ENCODE results near the gene CAPZB.

The CAPZB gene

DNA sequence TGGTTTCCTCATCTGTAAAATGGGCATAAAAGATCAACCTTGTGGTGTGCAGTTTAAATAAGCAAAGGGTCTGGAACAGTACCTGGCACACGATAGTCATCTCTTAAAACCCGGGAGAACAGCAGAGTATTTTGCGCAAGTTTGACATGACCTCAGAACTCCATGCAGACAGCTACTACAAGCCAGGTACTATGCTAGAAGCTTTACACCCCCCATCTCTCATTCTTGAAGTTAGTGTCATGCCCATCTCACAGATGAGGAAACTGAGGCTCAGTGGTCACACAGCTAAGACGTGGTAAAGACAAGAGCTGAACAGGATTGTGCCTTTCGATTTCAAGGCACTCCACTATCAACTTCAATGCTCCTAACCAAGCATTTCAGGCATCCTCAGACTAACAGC is 78.7 kb downstream of the CAPZB start:
- no peak for DNase-seq (ENCODE audit: low read depth)
- H3K4me3 ChIP-seq (ENCODE audit: low read depth, low read length): no peak overlapping the region
- TF ChIP-seq, protein P1, sequence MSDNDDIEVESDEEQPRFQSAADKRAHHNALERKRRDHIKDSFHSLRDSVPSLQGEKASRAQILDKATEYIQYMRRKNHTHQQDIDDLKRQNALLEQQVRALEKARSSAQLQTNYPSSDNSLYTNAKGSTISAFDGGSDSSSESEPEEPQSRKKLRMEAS (IDR thresholded peaks at IDR 0.05; ENCODE audit: low read depth, low read length): no peak

DNA sequence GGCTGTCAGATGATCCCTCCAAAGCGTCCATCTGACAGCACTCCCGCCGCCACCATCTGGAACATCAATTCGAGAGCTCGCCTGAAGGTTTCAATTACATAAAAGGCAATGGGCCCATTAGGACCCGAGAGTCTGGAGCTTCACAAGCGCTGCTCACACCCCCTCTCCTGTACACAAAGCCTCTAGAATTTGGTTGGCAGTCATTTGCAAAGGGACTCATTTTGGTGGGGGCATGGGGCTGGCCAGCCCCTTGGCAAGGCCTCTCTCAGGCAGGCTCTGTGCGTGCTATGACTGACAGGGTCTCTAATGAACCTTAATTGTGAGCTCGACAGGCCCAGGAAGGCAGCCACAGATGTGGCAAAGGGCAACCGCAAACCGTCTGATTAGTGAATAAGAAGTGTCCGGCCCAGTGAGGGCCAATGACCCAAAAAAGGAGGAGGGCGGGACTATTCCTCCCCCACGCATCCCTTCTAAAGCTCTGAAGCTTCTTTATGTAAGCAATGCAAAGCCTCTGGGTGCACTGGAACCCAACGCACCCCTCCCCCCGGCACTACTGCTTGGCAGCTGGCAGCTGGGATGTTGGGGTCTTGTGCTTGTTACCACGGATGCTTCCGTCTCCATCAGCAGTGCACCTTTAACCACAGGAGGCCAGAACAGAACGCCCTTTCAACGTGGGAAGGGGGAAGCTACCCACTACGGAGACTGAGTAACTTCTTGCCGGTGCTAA is 79.4 kb downstream of the CAPZB start:
- DNase-seq (ENCODE audit: low read depth): no peak

GRCh38 chr1:19405195-19405760 is 80.1 kb downstream of the CAPZB start:
- no peak for DNase-seq (ENCODE audit: low read depth)
- TF ChIP-seq MYC (IDR thresholded peaks at IDR 0.05; ENCODE audit: low read depth, low read length) (no peak), POLR2A (IDR thresholded peaks at IDR 0.05; ENCODE audit: extremely low read depth, insufficient read length) (no peak)
- TF ChIP-seq, protein P2, sequence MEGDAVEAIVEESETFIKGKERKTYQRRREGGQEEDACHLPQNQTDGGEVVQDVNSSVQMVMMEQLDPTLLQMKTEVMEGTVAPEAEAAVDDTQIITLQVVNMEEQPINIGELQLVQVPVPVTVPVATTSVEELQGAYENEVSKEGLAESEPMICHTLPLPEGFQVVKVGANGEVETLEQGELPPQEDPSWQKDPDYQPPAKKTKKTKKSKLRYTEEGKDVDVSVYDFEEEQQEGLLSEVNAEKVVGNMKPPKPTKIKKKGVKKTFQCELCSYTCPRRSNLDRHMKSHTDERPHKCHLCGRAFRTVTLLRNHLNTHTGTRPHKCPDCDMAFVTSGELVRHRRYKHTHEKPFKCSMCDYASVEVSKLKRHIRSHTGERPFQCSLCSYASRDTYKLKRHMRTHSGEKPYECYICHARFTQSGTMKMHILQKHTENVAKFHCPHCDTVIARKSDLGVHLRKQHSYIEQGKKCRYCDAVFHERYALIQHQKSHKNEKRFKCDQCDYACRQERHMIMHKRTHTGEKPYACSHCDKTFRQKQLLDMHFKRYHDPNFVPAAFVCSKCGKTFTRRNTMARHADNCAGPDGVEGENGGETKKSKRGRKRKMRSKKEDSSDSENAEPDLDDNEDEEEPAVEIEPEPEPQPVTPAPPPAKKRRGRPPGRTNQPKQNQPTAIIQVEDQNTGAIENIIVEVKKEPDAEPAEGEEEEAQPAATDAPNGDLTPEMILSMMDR (IDR thresholded peaks at IDR 0.05; ENCODE audit: low read depth, low read length): no peak
- TF ChIP-seq, protein P1 (IDR thresholded peaks at IDR 0.05; ENCODE audit: low read depth, low read length): no peak
- H3K4me3 ChIP-seq (ENCODE audit: low read depth, low read length): no peak overlapping the region

More for the DNA sequence above, 79.4 kb downstream of the CAPZB start:
- TF ChIP-seq POLR2A (IDR thresholded peaks at IDR 0.05; ENCODE audit: extremely low read depth, insufficient read length): no peak
- TF ChIP-seq, protein P2 (IDR thresholded peaks at IDR 0.05; ENCODE audit: low read depth, low read length): no peak
- TF ChIP-seq, protein P1 (IDR thresholded peaks at IDR 0.05; ENCODE audit: low read depth, low read length): no peak
- TF ChIP-seq MYC (IDR thresholded peaks at IDR 0.05; ENCODE audit: low read depth, low read length): no peak
- no peak overlapping the region for H3K4me3 ChIP-seq (ENCODE audit: low read depth, low read length)

DNA sequence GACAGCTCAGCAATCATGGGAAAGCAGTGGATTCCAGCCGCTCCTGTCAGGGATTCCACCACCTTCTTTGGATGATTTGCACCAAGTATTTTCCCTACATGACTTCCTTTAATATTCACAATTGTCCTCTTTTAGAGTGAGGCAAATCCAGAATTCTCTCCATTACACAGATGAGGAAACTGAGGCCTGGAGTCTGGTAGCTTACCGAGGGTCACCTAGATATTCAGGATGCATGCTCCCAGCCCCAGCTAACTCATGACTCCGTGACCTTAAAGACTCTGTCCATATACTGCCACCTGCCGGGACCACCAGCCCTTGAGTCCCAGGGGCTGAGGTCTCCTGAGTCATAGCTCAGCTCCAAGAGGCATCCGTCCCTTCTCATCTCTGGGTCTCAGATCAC is 80.6 kb downstream of the CAPZB start:
- TF ChIP-seq, protein P2 (IDR thresholded peaks at IDR 0.05; ENCODE audit: low read depth, low read length): no peak
- TF ChIP-seq POLR2A (IDR thresholded peaks at IDR 0.05; ENCODE audit: extremely low read depth, insufficient read length): no peak
- TF ChIP-seq, protein P1 (IDR thresholded peaks at IDR 0.05; ENCODE audit: low read depth, low read length): no peak
- no peak for TF ChIP-seq MYC (IDR thresholded peaks at IDR 0.05; ENCODE audit: low read depth, low read length)
- no peak overlapping the region for H3K4me3 ChIP-seq (ENCODE audit: low read depth, low read length)
- DNase-seq (ENCODE audit: low read depth): no peak

- TF ChIP-seq MYC (IDR thresholded peaks at IDR 0.05; ENCODE audit: low read depth, low read length) (no peak), POLR2A (IDR thresholded peaks at IDR 0.05; ENCODE audit: extremely low read depth, insufficient read length) (no peak)
- no peak for DNase-seq (ENCODE audit: low read depth)
These were observed 82.1 kb downstream of the CAPZB start for GRCh38 chr1:19403256-19403655.

GRCh38 chr1:19402031-19402813 is 83.1 kb downstream of the CAPZB start:
- DNase-seq (ENCODE audit: low read depth): no peak
- no peak for TF ChIP-seq MYC (IDR thresholded peaks at IDR 0.05; ENCODE audit: low read depth, low read length)
- TF ChIP-seq, protein P2 (IDR thresholded peaks at IDR 0.05; ENCODE audit: low read depth, low read length): no peak
- TF ChIP-seq, protein P1 (IDR thresholded peaks at IDR 0.05; ENCODE audit: low read depth, low read length): no peak
- no peak overlapping the region for H3K4me3 ChIP-seq (ENCODE audit: low read depth, low read length)

More at GRCh38 chr1:19403256-19403655, 82.1 kb downstream of the CAPZB start:
- no peak overlapping the region for H3K4me3 ChIP-seq (ENCODE audit: low read depth, low read length)

All from NB4 (cell line).